GM19372 (cell line): Measurements from ENCODE around the gene SIN3A.
"Not testable (repeated sequence)": the region's sequence is repeated elsewhere in the genome, so short reads cannot be mapped to it uniquely, and the experiment has no call there.

ENCODE experiments used
- ATAC-seq: cut with Tn5 transposase; IDR thresholded peaks from one replicate; pipeline ENCODE4 v1.9.1; 2021; ENCODE audit warnings: mild to moderate bottlenecking, low read depth, moderate library complexity; ENCODE audit not compliant: unreplicated experiment

Gene SIN3A

DNA sequence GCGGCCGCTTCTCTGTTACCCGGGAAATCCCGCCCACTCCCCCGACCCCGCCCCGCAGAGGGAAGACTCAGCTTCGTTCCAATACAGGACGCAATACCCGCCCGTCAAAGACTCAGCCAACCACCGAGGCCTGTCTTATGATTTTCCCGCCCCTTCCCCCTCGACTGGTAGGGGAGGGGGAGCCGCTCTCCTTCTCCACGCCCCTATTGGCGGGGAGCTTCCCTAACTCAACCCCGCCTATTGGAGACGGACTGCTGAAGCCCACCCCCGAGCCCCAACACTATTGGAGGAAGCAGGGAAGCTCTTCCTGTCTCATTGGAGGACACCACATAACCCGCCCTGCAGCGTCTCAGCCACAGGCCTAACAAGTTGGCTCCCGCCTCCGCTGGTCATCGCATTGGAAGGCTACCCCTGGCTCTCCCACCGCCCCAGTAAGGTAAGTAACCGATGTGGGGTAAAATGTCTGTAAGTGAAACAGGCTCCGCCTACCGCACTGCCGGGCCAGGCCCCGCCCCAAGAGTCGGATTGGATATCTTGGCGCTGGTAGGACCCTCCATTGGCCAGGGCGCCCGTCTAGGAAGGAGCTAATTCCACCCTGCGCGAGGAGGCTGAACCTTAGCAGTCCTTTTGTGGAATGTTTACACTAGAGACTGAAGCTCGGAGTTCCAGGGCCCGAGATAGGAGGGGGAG, at the start of gene SIN3A:
TSS of gene SIN3A (minus strand) at position 17 of the 690 bp plus-strand sequence. CDS start 21,315 bp downstream, outside the sequence.
- peak; percentile 38 for ATAC-seq

DNA sequence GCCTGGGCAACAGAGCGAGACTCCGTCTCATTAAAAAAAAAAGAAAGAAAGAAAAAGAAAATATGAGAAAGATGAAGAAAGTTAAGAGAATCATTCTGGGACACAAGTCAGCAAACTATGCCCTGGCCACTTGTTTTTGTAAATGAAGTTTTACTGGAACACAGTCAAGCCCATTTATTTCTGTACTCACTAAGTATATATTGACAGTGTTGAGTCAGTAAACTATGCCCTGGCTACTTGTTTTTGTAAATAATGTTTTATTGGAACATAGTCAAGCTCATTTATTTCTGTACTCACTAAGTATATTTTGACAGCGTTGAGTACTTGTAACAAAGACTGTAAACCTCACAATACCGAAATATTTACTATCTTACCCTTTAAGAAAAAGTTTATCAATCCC, 42.2 kb upstream of the SIN3A start:
- ATAC-seq = no peak

DNA sequence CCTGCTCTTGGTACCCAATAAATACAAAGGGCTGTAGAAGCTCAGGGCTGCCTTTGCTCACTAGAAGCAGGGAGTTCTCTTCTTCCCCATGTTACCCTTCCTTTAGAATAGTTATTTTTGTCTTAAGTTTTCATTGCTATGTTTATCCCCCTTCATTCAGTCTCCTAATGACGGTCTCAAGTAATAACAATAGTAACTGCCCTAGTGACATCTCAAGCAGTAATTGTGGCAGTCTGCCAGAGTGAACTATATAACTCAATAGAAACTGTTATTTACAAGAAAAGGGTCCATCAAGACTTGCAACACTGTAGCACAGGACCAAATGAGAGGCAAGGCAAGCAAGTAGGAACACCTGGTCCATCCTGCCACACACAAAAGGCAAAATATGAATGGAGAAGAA, 32.5 kb upstream of the SIN3A start:
- no peak for ATAC-seq

DNA sequence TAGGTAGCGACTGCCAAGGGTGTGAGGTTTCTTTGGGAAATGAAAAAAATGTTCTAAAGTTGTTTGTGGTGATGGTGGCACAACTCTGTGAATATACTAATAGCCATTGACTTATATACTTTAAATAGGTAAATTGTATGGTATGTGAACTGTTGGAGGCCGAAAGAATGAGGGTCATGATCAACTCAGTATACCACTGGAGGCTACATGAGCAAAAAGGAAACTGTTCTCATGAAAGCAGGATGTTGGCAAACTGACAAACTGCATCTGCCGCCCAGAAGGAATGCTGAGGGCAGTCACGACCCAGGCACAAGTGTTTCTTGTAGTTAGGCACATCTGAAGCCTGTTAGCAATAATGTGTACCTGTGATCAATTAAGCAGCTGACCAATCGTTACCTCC, 32.1 kb upstream of the SIN3A start:
- not testable (repeated sequence) for ATAC-seq

- ATAC-seq = no peak
Observed at GRCh38 chr15:75483106-75483505, 31.6 kb upstream of the SIN3A start.

DNA sequence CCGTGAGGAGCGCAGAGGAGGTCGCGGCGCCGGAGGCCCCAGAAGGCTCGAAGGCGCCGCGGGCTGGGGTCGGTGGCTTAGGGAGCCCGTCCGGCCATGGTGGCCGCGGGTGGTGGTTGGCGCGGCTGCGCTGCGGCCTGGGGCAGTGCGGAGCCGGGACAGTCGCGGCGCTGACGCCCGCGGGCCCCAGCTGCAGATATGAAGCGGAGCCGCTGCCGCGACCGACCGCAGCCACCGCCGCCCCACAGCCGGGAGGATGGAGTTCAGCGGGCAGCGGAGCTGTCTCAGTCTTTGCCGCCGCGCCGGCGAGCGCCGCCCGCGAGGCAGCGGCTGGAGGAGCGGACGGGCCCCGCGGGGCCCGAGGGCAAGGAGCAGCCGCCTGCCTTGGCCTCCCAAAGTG, 29.0 kb upstream of the SIN3A start:
- not testable (repeated sequence) for ATAC-seq

DNA sequence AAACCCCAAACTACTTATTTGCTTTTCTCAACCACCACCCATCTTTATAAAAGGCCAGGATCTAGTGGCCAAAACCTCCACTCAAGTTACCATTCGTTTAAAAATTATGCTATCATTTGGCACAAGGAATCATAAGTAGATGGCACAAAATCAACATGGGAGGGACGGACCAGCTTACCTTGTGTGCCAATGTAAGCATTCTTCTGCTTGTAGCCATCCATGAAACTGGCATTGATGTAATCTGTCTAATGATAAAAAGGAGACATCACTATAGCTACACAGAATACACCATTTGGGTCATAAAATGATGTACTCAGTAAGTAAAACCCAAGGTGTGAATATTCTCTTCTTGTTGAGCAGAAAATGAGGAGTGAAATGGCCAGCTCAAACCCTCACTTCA, 28.2 kb upstream of the SIN3A start:
- ATAC-seq = no peak

GRCh38 chr15:75477094-75477493, 25.6 kb upstream of the SIN3A start:
- ATAC-seq = not testable (repeated sequence)

DNA sequence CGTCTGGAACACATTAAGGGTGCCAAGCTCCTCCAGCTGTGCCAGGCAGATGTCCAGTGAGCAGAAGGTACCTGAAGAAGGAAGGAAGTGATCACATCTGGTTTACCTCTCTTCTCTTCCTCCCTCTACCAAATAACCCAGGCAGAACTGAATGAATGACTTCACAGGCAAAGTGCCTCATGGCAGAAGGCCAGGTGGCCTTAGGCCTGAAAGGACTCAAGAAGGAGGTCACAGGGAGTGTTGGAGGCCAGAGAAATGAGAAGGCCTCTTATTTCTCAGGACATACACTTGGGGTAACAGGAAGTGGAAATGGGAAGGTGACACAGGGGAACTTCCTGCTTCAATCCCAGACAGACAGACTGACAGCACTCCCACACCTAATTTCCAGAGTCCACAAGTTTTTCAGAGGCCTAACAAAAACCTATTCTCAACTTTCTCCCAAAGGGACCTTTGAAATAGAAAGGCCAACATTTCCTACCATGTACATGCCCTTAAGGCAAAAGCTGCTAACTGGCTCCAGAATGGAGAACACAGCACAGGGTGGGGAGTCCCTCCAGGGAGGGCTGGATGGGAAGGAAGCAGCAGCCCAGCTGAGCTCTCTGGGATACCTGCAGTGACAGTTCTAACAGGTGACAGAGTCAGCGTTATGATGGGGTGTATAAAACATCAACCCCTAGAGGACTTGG, 17.6 kb upstream of the SIN3A start:
- no peak for ATAC-seq

DNA sequence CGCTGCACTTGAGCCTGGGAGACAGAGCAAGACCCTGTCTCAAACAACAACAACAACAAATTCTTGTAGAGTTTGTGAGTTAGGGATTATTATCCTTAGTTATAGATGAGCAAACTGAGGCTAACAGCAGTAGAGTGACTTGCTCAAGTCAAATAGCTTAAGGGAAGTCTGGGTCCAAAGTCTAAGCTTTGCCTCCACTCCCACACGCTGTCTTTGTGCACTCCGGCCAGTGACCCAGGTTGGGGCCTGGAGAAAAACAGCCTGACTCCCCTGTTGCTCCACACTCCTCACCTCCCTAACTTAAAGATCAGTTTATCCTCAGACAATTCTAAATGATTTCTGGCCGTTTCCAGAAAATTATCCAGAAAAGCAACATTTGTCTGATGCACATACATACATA, 9.2 kb upstream of the SIN3A start:
- ATAC-seq = no peak

DNA sequence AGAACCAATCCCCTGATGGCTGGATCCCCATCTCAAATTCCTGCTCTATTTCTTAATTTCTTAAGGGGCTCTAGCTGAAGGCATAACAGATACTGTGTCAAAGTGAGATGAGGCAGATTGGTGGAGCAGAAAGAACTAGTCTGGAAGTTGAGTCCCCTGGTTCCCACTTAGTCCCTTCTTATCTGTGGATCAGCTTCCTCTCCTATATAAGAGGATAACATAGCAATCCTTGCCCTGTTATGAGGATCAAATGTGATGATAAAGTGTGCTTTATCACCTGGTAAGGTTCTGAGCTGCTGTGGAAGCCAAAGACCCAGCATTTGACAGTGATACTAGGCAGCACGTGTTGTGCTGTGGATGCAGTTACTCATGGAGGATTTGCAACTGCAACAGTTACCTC, 8.1 kb upstream of the SIN3A start:
- no peak for ATAC-seq

GRCh38 chr15:75456710-75457109, 5.2 kb upstream of the SIN3A start:
- no peak for ATAC-seq

DNA sequence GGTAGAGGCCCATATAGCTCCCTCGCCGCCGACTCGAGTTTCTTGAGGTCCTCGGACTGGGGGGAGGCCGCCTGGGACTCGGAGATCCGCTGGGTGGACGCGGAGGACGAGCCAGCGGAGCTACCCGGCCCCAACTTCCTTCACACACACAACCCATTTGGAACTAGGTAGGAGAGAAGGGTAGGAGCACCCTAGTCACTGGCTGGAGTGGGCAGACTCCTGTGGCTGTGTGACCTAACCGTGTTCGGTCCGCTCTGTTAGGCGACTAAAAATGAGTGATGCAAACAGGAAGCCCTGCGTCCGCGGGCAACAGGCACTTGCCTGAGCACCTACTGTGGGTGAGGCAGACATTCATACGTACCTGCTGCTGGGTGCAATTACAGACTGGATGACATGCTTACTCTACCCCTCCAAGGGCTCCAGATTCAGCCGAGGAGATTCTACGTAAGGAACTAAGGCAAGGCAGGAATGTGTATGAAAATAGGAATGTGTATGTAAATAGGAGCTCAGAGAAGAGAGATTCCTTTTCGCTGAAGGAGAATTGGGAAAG, 4.6 kb upstream of the SIN3A start:
- ATAC-seq = no peak

DNA sequence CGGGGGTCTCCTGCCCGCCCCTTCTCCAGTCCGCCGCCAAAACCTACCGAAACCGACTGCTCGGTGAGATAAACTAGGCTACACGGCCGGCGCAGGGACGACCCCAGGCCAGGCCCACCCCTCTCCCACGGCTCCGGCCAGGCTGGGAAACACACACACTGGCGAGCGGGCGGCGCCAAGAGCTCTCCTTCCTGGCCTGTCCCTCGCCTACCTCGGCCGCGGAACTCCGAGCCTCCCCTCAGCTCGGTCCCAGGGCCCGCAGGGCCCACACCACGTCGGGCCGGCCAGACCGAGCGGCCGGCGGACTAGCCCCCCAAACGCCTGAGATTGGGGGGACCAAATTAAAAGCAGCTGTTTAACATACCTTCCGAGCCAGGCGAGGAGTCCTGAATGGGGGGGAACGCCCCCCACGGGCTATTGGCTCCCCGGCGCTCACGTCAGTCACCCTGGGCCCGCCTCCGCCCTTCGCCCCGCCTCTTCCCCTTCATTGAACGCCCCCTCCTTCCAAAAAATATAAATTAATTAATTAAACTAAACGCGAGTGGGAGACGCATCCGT, 4.0 kb upstream of the SIN3A start:
- ATAC-seq = no peak

DNA sequence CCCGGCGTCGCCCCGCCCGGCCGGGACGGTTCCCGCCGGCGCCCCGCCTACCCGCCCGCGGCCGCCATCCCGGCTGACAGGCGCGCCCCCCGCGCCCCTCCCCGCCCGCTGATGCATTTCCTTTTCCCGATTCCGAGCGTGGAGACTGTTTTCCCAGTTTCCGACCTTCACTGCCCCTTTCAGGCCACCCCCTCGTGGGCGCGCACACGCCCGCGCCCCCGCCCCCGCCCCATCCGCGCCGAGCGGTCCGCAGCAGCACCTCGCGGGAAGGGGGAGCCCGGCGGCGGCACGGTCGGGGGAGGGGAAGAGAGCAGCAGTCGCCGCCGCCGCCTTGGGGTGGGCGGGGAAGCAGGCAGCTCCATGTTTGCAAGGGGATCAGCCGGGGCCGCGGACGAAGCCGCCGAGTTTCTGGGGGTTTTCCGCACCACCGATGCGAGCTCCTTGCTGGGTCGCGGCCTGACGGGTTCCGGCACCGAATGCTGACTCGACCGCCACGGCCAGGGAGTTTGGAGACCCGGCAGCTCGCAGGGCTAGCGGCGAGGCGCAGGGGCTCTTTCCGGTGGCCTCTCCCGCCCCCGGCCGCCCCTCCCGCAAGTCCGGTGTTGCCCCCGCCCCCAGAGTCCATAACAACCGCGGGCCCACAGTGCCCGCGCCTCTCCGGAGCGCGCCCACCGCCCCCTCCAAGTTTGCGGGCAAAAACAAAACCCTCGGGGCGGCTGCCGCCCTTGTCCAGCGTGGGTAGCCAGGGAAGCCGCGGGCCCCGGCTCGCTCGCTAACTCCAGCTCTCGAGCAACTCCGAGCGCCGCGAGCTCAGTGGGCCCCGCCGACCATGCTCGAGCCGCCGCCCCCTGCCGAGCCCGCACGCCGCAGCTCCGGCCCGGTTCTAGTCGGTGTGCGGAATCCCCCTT, 3.2 kb upstream of the SIN3A start:
- ATAC-seq = no peak

DNA sequence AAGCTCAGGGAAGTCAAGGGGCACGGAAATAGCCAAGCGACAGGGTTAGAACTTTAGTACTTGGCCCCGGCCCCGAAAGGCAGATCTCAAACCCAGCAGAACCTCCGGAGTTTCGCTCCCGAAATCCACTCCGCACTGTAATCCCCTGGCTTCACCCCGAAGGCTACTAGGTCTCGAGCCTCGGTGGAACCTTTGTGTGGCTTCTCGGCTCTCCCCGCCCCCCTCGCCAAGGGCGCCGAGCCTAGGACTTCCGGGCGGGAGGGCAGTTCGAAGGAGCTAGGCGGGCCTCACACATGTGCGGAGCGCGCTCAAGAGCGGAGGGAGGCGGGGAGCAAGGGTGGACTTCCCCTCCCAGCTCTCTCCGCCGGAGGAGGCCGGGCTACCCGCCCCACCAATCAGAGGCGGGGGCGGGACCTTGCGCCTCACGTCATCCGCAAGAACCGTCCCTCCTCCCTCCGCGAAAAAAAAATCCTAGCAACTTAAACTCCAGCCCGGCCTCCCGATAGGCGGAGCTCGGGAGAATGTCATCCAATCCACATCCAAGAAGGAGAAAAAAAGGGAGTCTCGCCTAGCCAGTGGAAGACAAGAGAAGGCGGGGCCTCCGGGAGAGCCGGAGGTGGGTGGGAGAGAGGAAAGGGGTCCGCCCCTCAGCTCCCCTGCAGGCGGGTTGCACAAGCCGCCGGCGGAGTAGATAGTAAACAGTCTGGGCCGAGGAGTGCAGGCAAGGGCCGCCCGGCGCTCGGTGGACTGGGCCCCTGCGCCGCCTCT, 2.4 kb upstream of the SIN3A start:
- peak; percentile 35 for ATAC-seq

GRCh38 chr15:75452865-75453702, 1.6 kb upstream of the SIN3A start:
- ATAC-seq = no peak

DNA sequence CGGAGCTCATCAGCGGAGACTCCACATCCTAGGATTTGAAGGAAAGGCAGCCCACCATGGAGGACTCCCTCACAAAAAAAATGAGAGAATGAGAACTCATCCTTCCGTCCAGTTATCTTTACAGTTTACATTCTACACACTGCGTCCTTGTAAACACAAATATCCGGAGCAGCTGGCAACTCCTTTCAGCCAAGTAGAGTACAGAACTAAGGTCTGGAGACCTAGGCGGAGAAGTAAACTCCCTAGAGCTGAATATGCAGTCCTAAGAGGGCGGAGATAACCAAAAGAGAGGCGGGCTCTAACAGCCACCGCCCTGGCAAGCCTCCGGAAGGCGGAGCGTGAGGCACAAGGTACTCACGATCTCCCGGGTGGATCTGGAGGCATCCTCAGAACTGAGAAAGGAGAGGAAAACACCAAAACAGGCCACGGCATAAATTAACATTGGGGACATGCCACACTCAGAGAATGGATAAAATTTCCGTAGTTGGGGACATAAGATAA, 924 bp upstream of the SIN3A start:
- no peak for ATAC-seq

DNA sequence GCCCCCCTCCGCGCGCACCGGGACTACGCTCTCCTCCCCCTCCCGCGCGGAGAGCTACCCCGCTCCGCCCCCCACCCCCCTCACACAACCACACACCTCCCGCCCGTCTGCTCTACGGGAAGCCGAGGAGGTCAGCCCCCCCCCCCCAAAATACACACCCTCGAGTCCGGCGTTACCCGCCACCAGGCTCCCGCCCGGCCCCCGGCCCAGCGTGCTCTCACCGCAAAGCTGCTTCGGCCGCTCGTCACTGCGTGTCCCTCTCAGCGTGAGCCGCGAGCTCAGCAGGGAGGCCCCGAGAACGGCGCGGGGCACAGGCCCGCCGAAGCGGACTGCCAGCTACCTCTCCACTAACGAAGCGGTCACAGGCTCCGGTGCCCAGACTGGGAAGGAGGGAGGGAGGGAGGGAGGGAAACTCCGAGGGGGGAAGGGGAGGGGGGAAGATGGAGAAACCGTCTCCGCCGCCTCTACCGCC, 252 bp downstream of the SIN3A start:
- ATAC-seq = no peak
